GM19351 (cell line): ENCODE measurements around the gene CTSH.
"Not testable (repeated sequence)": the region's sequence is repeated elsewhere in the genome, so short reads cannot be mapped to it uniquely, and the experiment has no call there.

Source experiments
- ATAC-seq: cut with Tn5 transposase; IDR thresholded peaks from one replicate; pipeline ENCODE4 v1.9.1; 2021; ENCODE audit warnings: mild to moderate bottlenecking, moderate library complexity; ENCODE audit not compliant: unreplicated experiment

CTSH gene

GRCh38 chr15:78923015-78923414 is 21.8 kb downstream of the CTSH start:
- ATAC-seq: no peak

DNA sequence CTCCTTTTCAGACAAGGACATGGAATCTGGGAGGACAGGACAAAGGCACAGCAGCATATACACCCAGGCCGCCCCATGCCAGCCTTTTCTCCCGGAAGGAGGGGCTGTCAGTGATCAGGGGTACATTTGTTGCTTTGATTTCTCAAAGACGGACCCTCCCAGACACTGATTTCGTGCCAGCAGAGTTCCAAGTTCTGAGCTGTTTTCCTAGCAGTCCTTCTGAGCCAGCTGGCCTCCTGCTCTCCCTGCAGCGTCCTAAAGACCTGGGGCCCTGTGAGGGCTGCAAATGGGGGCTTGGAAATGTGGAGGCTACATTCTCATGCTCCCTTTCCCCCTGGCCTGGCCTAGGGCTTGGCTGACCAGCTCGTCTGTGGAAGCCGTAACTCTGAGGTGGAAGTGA is 22.3 kb downstream of the CTSH start:
- ATAC-seq: no peak

GRCh38 chr15:78921940-78922339 is 22.9 kb downstream of the CTSH start:
- no peak for ATAC-seq

GRCh38 chr15:78921517-78921916 is 23.3 kb downstream of the CTSH start:
- no peak for ATAC-seq

GRCh38 chr15:78917888-78918287 is 27.0 kb downstream of the CTSH start:
- no peak for ATAC-seq

DNA sequence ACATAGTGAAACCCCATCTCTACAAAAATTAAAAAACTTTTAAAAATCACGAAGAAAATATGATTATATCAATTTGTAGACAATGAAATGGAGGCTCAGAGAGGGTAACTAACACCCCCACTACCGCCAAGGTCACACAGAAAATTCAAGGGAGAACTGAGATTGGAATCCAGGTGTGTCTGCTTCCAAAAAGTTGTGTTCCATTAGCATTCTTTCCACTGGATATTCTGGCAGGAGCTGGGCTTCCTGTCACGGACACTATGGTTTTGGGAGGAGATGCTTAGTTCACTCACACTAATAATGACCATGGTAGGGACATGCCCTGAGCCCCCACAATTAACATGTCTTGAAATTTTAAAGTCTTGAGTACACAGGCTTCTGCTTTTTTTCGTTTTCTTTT is 28.8 kb downstream of the CTSH start:
- no peak for ATAC-seq

DNA sequence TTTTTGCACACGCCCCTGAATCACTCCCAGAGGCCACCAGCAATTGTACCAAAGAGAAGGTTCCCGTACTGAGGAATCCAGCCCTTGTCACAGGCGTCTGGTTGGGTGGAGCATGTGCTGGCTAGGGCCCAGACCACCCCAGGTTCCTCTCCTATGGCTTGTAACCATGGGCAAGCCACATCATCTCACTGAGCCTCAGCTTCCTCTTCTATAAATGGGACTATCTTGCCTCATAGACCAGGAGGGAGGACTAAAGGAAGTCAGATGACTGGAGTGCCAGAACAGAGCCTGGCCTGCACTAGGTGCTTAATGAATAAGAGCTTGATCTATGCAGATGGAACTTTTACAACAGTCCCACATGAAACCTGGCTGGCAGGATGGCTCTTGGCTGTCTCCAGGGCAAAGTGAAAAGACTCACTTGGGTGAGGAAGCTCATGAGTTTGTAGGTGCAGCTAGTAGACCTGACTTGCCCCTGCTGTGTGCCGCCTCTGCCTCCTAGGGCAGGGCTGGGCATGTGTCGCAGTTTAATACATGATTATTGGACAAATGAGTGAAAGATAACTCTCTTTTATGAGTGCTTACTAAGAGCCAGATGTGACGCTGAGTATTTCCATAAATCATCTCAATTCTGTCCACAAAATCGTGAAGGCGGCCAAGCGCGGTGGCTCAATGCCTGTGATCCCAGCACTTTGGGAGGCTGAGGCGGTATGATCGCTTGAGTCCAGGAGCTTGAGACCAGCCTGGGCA is 29.3 kb downstream of the CTSH start:
- no peak for ATAC-seq

DNA sequence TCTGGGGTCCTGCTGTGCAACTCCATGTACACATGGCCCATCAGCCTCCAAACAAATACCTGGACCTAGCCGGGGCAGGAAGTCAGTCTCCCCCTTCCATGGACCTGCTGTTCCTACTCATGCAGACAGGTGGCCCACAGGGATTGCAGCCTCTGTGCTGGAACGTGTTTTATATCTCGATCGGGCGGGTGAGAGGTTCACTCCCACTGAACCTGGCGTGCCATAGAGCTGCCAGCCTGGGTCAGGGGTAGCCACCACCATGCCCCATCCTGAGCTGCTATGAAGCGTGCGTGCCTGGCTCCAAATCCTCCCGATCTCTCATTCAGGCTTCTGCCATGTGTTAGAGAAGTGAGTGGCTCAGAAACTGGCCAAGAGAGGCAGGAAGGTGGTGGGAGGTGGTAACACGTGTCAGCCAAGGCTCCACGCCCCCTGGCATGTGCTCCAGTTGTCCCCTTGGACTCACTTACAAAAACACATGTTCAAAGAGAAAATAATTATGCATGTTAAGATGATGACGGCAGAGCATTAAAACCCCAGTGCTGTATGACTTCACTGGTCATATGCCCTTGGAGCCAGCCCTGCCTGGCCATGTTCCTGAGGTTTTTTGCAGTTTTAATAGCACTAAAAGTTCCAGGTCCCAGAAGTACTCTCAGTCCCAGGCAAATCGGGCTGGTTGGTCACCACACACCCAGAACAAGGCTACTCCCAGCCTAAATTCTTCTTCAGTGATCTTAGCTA is 30.6 kb downstream of the CTSH start:
- no peak for ATAC-seq

DNA sequence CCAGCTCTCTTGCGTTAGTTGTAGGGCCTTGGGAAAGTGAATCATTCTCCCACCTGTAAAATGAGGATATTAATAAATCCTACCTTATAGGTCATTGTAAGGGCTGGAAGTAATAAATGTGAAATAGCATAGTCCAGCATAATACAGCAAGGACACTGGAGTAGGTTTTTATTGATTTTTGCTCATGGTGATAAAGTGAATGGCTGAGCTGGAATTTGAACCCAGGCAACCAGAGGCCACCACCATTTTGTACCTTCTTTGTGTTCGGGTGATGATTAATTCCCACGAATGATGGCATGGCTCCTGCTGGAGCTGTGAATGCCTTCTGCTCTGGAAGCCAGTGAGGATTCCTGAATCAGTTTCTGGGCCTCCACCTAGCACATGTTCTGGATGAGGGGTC is 31.8 kb downstream of the CTSH start:
- no peak for ATAC-seq

- no peak for ATAC-seq
Observed at GRCh38 chr15:78912316-78912715, 32.5 kb downstream of the CTSH start.

DNA sequence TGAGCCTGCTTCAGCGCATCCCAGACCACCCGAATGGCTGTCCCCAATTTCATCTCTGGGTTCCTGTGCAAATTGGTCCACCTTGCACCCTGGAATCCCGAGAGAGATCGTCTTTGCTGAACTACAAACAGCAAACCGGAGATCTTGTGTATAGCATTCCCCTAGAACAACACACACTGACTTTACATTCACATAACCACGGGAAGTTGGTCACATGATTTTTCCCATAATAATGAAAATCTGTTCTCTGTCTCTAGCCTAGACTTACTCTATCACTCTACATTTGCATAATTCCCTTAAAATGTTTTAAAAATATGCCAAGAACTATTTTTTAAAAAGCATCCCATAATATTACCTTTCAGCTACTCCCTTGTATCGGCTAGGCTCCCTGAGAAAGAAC is 34.6 kb downstream of the CTSH start:
- ATAC-seq: no peak

GRCh38 chr15:78909791-78910228 is 35.0 kb downstream of the CTSH start:
- no peak for ATAC-seq

GRCh38 chr15:78909160-78909695 is 35.6 kb downstream of the CTSH start:
- no peak for ATAC-seq

- no peak for ATAC-seq
Observed at GRCh38 chr15:78907577-78907976, 37.3 kb downstream of the CTSH start.

DNA sequence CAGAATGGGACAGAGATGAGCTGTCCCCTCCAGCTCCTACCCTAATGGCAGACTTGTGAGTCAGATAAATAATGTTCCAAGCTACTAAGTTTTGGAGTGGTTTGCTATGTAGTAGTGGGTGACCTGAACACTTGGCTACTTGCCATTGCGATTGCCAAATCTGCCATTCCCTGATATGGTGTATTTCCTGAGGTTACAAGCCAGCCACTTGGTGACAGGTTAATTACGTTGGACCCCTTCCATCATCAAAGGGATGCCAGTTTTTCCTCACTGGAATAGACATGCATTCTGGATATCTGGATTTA is 38.6 kb downstream of the CTSH start:
- no peak for ATAC-seq

DNA sequence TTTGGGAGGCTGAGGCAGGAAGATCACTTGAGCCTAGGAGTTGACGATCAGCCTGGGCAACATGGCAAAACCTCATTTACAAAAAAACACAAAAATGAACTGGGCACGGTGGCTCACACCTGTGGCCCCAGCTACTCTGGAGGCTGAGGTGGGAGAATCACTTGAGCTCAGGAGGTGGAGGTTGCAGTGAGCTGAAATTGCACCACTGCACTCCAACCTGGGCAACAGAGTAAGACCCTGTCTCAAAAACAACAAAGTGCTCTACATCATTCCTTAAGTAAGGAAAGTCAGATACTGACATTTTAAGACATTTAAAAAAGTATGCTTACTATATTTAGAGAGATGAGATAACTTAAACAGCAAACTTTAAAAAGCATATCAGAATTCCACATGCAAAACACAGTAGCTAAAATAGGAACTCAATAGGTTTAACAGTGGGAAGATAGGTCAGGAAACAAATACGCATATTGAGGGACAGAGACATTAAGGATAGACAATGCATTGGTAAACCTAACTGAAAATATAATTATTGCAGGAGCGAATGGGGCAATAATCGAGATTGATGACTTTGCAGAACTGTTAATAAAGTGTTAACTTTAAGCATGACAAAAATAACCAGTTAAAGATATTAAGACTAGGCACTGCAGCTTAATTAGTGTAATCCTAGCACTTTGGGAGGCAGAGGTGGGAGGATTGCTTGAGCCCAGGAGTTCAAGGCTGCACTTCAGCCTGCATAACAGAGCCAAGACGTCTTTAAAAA is 40.1 kb downstream of the CTSH start:
- no peak for ATAC-seq

DNA sequence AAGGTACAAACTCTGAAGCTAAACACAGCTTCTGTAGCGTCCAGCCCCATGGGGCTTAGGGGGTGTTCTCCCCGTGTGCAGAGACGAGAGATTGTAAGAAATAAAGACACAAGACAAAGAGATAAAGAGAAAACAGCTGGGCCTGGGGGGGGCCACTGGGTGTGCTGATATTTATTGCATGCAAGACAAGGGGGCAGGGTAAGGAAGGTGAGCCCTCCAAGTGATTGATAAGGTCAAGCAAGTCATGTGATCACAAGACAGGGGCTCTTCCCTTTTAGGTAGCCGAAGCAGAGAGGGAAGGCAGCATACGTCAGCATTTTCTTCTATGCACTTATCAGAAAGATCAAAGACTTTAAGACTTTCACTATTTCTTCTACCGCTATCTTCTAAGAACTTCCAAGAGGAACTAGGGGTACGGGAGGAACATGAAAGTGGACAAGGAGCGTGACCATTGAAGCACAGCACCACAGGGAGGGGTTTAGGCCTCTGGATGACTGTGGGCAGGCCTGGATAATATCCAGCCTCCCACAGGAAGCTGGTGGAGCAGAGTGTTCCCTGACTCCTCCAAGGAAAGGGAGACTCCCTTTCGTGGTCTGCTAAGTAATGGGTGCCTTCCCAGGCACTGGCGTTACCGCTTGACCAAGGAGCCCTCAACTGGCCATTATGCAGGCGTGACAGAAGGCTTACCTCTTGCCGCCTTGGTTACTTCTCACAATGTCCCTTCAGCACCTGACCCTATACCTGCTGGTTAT is 42.4 kb downstream of the CTSH start:
- ATAC-seq: not testable (repeated sequence)

- not testable (repeated sequence) for ATAC-seq
Observed at GRCh38 chr15:78900819-78901533, 43.9 kb downstream of the CTSH start.

- ATAC-seq: no peak
Observed at GRCh38 chr15:78898540-78898939, 46.3 kb downstream of the CTSH start.

GRCh38 chr15:78895471-78895870 is 49.4 kb downstream of the CTSH start:
- no peak for ATAC-seq
